Measurements from ENCODE around the gene ZMYM1.
"Not testable (repeated sequence)": the region's sequence is repeated elsewhere in the genome, so short reads cannot be mapped to it uniquely, and the experiment has no call there.

The ZMYM1 gene

GRCh38 chr1:35053433-35053832 is 25.8 kb upstream of the ZMYM1 start:
- H3K27me3 Mint-ChIP-seq = peaks cover 14% of the 10 kb centered on the region
- no peaks in the 10 kb centered on the region for H3K4me1 Mint-ChIP-seq (ENCODE audit: low read depth)
- H3K4me3 Mint-ChIP-seq = no peak overlapping the region
- H3K9me3 Mint-ChIP-seq = no peaks in the 10 kb centered on the region
- no peaks in the 10 kb centered on the region for H3K36me3 Mint-ChIP-seq (ENCODE audit: low read depth)
- H3K27ac Mint-ChIP-seq = no peak overlapping the region
- DNase-seq = no peak

- not testable (repeated sequence) for H3K36me3 Mint-ChIP-seq (ENCODE audit: low read depth); H3K9me3 Mint-ChIP-seq; H3K4me3 Mint-ChIP-seq; H3K4me1 Mint-ChIP-seq (ENCODE audit: low read depth); DNase-seq; H3K27ac Mint-ChIP-seq
- peaks cover 20% of the 10 kb centered on the region for H3K27me3 Mint-ChIP-seq
Observed at GRCh38 chr1:35054282-35054681, 24.9 kb upstream of the ZMYM1 start.

GRCh38 chr1:35058321-35058720 is 20.9 kb upstream of the ZMYM1 start:
- H3K4me3 Mint-ChIP-seq; H3K9me3 Mint-ChIP-seq; DNase-seq; H3K27ac Mint-ChIP-seq; H3K4me1 Mint-ChIP-seq (ENCODE audit: low read depth); H3K36me3 Mint-ChIP-seq (ENCODE audit: low read depth): not testable (repeated sequence)
- peaks cover 27% of the 10 kb centered on the region for H3K27me3 Mint-ChIP-seq

GRCh38 chr1:35058988-35059387 is 20.2 kb upstream of the ZMYM1 start:
- H3K27ac Mint-ChIP-seq = no peak overlapping the region
- no peaks in the 10 kb centered on the region for H3K4me1 Mint-ChIP-seq (ENCODE audit: low read depth)
- H3K9me3 Mint-ChIP-seq = no peaks in the 10 kb centered on the region
- H3K27me3 Mint-ChIP-seq = peaks cover 32% of the 10 kb centered on the region
- no peak overlapping the region for H3K4me3 Mint-ChIP-seq
- DNase-seq = no peak
- H3K36me3 Mint-ChIP-seq (ENCODE audit: low read depth) = no peaks in the 10 kb centered on the region

- DNase-seq = no peak
- Mint-ChIP-seq H3K27ac (no peak overlapping the region), H3K9me3 (no peaks in the 10 kb centered on the region), H3K36me3 (ENCODE audit: low read depth) (no peaks in the 10 kb centered on the region), H3K4me3 (no peak overlapping the region), H3K4me1 (ENCODE audit: low read depth) (no peaks in the 10 kb centered on the region), H3K27me3 (peaks cover 28% of the 10 kb centered on the region)
Observed at GRCh38 chr1:35062518-35063196, 16.5 kb upstream of the ZMYM1 start.

DNA sequence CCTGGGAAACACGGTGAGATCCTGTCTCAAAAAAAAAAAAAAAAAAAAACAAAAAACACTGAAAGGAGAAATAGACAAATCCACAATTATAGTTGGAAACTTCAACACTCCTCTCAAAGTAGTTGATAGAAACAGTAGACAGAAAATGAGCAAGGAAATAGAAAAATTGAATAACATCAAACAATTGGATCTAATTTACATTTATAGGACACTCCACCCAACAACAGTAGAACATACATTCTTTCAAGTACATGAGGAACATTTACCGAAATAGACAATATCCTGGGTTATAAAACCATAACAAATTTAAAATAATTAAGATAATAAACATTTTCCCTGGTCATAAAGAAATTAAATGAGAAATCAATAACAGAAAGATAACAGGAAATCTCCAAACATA is 14.9 kb upstream of the ZMYM1 start:
- Mint-ChIP-seq H3K27me3 (peaks cover 14% of the 10 kb centered on the region), H3K4me3 (no peak overlapping the region), H3K9me3 (no peaks in the 10 kb centered on the region), H3K27ac (no peak overlapping the region), H3K4me1 (ENCODE audit: low read depth) (no peaks in the 10 kb centered on the region), H3K36me3 (ENCODE audit: low read depth) (no peaks in the 10 kb centered on the region)
- DNase-seq = no peak

- H3K4me3 Mint-ChIP-seq = no peak overlapping the region
- no peak overlapping the region for H3K27ac Mint-ChIP-seq
Observed at GRCh38 chr1:35069746-35070145, 9.4 kb upstream of the ZMYM1 start.

GRCh38 chr1:35073265-35073811 is 5.8 kb upstream of the ZMYM1 start:
- Mint-ChIP-seq H3K27me3 (peaks cover 21% of the 10 kb centered on the region), H3K4me1 (ENCODE audit: low read depth) (peaks cover 3% of the 10 kb centered on the region), H3K4me3 (no peak overlapping the region), H3K36me3 (ENCODE audit: low read depth) (no peaks in the 10 kb centered on the region), H3K27ac (no peak overlapping the region), H3K9me3 (no peaks in the 10 kb centered on the region)
- no peak for DNase-seq

More at GRCh38 chr1:35069746-35070145, 9.4 kb upstream of the ZMYM1 start:
- no peaks in the 10 kb centered on the region for H3K9me3 Mint-ChIP-seq
- peaks cover 17% of the 10 kb centered on the region for H3K27me3 Mint-ChIP-seq
- H3K4me1 Mint-ChIP-seq (ENCODE audit: low read depth) = no peaks in the 10 kb centered on the region
- H3K36me3 Mint-ChIP-seq (ENCODE audit: low read depth) = no peaks in the 10 kb centered on the region
- no peak for DNase-seq

DNA sequence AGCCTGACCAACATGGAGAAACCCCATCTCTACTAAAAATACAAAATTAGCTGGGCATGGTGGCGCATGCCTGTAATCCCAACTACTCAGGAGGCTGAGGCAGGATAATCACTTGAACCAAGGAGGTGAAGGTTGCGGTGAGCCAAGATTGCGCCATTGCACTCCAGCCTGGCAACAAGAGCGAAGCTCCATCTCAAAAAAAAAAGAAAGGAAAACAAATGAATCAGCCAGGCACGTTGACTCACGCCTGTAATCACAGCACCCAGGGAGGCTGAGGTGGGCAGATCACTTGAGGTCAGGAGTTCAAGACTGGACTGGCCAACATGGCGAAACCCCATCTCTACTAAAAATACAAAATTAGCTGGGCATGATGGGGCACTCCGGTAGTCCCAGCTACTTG is 2.8 kb upstream of the ZMYM1 start:
- H3K4me3 Mint-ChIP-seq; DNase-seq; H3K27ac Mint-ChIP-seq; H3K36me3 Mint-ChIP-seq (ENCODE audit: low read depth); H3K9me3 Mint-ChIP-seq: not testable (repeated sequence)
- Mint-ChIP-seq H3K27me3 (peaks cover 21% of the 10 kb centered on the region), H3K4me1 (ENCODE audit: low read depth) (peaks cover 27% of the 10 kb centered on the region)

- Mint-ChIP-seq H3K27ac (peak overlapping the region; percentile 98), H3K9me3 (no peaks in the 10 kb centered on the region), H3K36me3 (ENCODE audit: low read depth) (peaks cover 6% of the 10 kb centered on the region), H3K4me3 (peak overlapping the region; percentile 89), H3K4me1 (ENCODE audit: low read depth) (peaks cover 43% of the 10 kb centered on the region), H3K27me3 (peaks cover 4% of the 10 kb centered on the region)
- no peak for DNase-seq
Observed at GRCh38 chr1:35080171-35080854, 1.1 kb downstream of the ZMYM1 start.

- H3K36me3 Mint-ChIP-seq (ENCODE audit: low read depth) = peaks cover 2% of the 10 kb centered on the region
- peak overlapping the region; percentile 12 for H3K27ac Mint-ChIP-seq
- no peak for DNase-seq
- H3K4me3 Mint-ChIP-seq = no peak overlapping the region
- H3K4me1 Mint-ChIP-seq (ENCODE audit: low read depth) = peaks cover 35% of the 10 kb centered on the region
- no peaks in the 10 kb centered on the region for H3K27me3 Mint-ChIP-seq
- H3K9me3 Mint-ChIP-seq = no peaks in the 10 kb centered on the region
Observed at GRCh38 chr1:35085421-35085820, 6.2 kb downstream of the ZMYM1 start.

DNA sequence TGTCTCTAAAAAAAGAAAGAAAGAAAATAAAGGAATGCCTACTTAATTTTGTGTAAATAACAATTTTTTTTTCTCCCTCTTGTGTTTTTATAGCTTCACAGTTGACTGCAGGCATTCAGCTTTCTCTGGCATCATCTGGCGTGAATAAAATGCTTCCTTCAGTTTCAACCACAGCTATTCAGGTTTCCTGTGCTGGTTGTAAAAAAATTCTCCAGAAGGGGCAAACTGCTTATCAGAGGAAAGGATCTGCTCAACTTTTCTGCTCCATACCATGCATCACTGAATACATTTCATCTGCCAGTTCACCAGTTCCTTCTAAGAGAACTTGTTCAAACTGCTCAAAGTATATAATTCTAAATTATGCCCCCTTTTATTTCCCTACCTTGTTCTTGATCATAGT is 18.0 kb downstream of the ZMYM1 start:
- Mint-ChIP-seq H3K4me1 (ENCODE audit: low read depth) (peaks cover 6% of the 10 kb centered on the region), H3K36me3 (ENCODE audit: low read depth) (peaks cover 50% of the 10 kb centered on the region), H3K27ac (peak overlapping the region; percentile 17), H3K27me3 (no peaks in the 10 kb centered on the region), H3K4me3 (no peak overlapping the region), H3K9me3 (no peaks in the 10 kb centered on the region)
- DNase-seq = no peak

DNA sequence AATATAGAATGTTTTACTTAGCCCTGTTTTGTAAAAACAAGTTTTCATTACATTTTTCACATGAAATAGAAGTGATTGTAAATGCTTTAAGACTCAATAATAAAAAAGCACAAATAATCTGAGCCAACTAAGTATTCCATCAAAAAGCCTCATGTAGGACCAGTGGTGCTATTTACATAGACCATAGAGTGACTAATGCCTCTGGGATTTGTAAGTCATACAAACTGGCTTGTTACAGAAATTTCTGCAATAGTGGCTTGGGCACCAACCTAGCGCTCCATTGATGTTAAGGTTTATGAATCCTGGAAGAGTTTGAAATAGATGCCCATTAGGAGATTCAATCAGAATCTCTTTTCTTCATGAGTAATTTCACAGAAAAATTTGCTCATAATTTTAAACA is 31.9 kb downstream of the ZMYM1 start:
- no peak for DNase-seq
- peaks cover 16% of the 10 kb centered on the region for H3K36me3 Mint-ChIP-seq (ENCODE audit: low read depth)

DNA sequence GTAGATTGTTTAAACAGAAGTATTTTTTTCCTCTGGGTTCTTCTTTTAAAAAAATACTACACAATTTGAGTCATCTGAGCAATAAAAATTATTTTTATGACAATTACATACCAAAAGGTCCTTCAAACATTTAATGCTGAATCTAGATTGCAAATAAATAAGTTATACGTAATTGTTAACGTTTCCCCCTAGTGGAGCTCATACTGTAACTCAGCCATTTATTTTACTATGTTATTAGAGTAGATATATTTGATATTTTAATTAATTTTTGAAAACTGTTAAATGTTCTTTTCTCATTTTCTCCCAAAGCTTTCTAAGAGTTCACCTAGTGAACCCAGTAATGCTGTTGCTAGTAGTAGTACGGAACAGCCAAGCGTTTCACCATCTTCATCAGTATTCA is 33.5 kb downstream of the ZMYM1 start:
- H3K27me3 Mint-ChIP-seq = no peaks in the 10 kb centered on the region
- H3K4me1 Mint-ChIP-seq (ENCODE audit: low read depth) = peaks cover 6% of the 10 kb centered on the region
- no peak for DNase-seq
- H3K9me3 Mint-ChIP-seq = no peaks in the 10 kb centered on the region
- no peak overlapping the region for H3K27ac Mint-ChIP-seq
- peaks cover 16% of the 10 kb centered on the region for H3K36me3 Mint-ChIP-seq (ENCODE audit: low read depth)
- no peak overlapping the region for H3K4me3 Mint-ChIP-seq

More for the DNA sequence above, 31.9 kb downstream of the ZMYM1 start:
- Mint-ChIP-seq H3K27me3 (no peaks in the 10 kb centered on the region), H3K4me1 (ENCODE audit: low read depth) (peaks cover 6% of the 10 kb centered on the region), H3K4me3 (no peak overlapping the region), H3K9me3 (no peaks in the 10 kb centered on the region), H3K27ac (no peak overlapping the region)

Measured in activated T-cell treated with anti-CD3 and anti-CD28 coated beads, Interleukin-2, amount 50 U/mL, for 24 hours (primary cell).